GM19397 (cell line): ENCODE measurements around the gene VTI1A.

Experiments used
- ATAC-seq: cut with Tn5 transposase; IDR thresholded peaks from one replicate; pipeline ENCODE4 v1.9.1; 2021; ENCODE audit warnings: mild to moderate bottlenecking, moderate library complexity; ENCODE audit not compliant: unreplicated experiment

VTI1A gene

DNA sequence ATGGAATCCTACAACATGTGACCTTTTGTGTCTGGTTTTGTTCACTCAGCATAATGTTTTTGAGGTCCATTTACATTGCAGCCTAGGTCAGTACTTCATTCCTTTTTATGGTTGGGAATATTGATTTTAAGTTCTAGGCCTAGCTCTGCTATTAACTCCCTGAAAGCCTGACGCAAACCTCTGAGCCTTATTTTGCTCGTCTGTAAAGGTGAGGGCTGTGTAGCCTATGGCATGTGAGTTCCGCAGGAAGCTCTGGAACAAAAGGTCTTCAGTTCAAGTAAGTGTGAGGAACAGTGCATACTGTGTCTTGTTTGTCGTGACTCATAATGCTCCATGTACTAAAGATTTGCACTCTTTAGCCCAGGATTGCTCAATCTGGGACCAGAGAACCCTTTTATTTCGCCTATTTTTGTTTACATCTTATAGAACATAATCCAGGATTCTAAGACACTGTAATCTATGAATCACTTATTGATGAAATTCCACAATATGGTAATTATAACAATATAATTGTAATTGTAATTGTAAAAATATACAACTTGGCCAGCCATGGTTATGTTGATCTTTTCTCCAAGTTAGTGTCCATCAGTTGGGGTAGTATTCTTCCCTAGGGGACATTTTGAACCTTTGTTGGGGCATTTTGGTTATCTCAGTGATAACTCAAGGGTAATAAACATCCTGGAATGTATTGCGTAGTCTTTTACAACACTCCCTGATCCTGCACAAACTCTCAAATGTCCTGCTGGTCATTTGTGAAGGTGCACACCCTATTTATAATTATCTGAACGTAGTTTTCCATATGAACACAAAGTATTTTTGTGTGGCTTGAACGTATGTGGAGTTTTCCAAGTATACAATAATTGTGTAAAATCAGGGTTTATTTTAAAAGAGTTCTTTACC lies 184.7 kb downstream of the VTI1A start:
- no peak for ATAC-seq

DNA sequence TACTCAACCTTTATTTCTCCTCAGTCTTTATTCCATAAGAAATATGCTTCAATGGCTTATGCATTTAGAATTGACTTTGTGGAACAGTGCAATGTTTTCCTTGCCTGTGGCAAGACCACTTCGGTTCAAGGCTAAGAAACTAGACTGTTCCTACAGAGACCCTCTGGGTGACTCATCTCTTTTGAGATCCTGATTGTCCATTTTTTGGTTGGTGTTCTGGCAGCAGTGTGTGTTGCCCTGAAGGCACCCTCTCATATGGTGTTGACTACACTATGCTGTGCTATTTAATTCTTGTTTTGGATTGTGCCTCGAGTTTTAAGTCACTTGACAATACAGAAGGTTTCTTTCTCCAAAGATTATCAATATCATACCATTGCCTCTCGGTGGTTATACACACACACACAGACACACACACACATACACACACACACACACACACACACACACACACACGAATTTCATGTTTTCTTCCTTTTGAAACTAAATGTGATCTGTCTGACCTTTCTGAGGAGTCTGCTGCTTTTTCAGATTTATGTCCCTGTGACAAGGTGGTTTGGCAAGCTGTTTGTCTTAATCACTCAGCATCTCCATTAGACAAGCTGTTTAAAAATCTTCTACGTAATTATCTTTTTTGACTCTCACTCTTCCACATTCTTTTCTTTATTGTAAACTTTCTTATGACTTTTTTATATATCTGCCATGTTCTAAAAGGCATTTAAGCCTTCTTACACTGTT lies 187.2 kb downstream of the VTI1A start:
- ATAC-seq, result no peak

DNA sequence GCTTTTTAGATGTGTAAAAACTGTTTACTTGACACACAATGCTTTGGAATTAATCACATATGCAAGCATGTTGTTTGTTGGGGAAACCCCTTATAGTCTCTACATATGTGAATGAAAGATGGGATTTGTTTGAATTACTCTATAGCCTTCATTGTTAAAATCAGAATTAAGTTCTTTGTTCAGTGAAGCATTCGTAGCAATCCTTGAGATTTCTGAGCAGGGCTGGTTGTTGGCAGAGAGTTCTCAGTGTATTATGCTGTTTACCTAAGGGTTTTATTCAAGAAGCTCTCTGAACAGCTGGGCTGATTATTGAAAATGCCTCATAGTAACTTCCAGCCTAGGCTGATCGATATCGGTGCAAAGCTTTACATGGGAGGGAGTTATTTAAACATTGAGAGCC lies 190.9 kb downstream of the VTI1A start:
- no peak for ATAC-seq

GRCh38 chr10:112639298-112639697 lies 192.3 kb downstream of the VTI1A start:
- ATAC-seq, result no peak

DNA sequence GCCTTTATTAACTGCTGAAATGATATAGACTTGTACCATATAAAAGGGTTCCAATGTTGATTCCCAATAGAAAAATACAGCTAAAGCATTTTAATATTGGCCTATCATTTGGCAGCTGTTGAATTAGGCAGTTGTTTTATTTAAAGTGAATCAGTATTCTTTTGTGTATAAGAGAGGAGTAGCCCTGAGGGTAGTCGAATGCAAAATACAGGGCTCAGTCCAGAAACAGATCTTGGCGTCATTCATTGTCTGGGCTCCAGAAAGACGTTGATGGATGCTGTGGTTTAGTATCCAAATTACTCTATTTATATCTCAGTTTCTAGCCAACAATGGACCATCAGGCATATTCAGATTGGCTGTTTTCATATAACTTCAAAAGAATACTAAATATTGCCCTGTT lies 193.6 kb downstream of the VTI1A start:
- no peak for ATAC-seq

GRCh38 chr10:112643600-112644264 lies 196.7 kb downstream of the VTI1A start:
- ATAC-seq, result no peak

DNA sequence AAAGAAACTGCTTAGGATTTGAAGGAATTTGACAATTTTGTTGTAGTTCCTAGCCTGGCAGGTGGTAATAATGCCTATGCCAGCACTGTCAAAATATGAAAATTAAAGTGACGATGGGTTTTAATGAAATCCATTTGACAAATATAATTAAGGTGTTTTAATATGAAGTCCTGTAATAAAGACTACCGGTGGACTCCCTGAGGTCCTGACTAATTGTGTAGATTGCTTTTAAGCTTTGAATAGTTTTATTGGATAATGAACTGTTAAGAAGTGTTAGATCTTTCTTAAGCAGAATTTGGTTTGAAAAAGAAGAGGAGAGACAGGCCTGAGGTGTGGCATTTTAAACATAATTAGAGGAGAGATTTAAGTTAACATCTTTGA lies 197.2 kb downstream of the VTI1A start:
- ATAC-seq, result no peak

- no peak for ATAC-seq
These were observed 202.2 kb downstream of the VTI1A start for GRCh38 chr10:112649006-112649821.

DNA sequence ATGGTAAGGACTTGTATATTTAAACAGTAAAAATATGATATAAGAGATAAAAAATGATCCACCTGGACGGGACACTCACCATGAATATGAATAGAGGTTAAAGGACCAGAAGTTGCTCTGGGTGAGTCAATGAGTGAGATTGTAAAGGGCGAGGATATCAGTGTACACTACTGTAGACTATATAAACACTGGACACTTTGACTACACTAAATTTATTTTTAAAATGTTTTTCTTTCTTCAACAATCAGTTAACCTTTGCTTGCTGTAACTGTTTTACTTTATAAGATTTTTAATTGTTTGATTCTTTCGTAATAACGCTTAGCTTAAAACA lies 202.8 kb downstream of the VTI1A start:
- ATAC-seq, result no peak

GRCh38 chr10:112650588-112651030 lies 203.6 kb downstream of the VTI1A start:
- ATAC-seq, result no peak

DNA sequence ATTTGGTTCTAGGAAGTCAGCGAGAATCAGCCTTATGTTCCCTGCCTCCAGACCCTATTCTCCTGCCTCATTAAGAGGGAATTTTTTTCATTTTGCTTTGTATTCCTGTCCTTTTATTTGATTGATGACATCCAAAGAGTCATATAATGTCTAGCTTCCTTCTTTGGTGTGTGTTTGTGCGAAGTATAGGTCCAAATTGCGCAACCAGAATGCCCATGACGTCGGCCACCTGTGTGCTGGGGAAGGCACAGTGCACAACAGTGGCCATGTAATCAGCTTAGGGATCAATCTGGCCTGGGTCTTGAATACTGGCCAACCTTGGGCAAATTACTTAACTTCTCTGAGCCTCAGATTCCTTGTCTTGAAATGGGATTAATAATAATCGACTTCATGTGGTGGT lies 206.2 kb downstream of the VTI1A start:
- no peak for ATAC-seq

- no peak for ATAC-seq
These were observed 206.8 kb downstream of the VTI1A start for GRCh38 chr10:112653851-112654250.

DNA sequence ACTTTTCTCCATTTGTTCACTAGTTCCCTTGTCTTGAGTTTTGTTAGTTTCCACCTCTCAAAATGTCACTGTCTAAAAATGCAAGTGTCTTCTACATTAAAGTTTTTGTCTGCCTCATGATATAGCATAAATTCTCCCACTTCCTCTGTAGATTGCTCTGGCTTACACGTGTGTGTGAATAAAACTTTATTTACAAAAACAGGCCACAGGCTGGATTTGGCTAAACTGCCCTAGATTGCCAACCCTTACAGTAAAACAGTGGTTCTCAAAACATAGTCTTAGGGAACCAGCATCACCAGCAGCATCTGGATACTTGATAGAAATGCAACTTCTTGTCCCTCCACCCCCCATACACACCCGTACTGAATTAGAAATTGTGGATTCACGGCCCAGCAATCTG lies 207.8 kb downstream of the VTI1A start:
- no peak for ATAC-seq

DNA sequence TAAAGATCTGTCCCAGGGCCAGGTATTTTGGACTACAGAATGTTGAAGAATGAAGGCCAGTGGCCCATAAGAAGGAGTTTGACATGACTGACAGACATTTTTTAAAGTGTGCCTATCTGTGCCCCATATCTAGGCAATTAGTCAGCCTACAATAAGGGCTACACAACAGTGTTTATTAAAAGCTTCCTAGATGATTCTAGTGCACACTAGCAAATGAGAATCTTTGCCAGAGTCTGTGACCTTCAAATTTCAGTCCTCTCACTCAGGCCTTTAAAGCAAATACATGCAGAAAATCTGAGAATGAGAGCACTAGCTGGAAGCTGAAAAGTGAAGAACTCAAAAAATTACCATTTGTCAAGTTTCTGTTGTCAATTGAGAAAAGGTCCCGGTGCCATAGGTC lies 208.7 kb downstream of the VTI1A start:
- ATAC-seq, result no peak

- ATAC-seq, result no peak
These were observed 211.4 kb downstream of the VTI1A start for GRCh38 chr10:112658465-112658864.

- ATAC-seq, result no peak
These were observed 212.1 kb downstream of the VTI1A start for GRCh38 chr10:112658900-112659638.

DNA sequence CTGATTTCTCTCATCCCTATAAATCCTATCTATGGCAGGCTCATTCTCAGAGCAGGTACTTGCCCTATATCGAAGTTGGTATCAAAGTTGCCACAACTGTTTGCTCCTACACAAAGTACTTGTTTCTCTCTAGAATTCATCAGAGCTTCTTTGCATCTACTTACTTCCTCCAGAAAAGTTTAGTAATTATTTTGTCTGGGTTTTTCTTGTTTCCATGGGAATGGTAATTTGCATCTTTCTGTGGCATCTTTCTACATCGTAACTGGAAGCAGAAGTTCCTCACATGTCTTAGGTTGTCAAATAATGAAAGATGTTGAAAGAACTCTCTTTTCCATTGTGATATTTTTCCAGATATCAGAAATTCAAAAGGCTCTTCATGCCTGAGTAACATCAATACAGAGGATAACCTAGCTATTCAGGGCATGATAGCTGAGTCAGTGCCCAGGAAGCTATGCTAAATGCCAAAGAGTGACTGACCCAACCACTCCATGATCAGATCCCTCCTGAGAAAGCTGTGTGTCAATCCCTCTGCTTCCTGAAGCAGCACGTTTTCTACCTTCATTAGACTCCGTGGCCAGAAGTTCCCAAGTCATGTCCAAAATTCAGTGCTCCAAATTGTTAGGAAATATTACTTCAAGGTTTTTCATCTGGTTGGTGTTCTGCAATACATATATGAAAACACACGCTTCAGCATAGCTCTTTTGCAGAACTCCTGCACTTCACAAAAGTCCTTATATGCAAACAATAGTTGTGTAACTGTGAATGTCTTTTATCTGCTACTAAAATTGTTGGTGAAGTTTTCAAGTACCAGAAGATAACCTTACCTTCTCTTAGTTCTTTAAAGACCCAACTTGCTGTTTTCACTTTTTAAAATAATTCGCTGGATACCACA lies 216.5 kb downstream of the VTI1A start:
- no peak for ATAC-seq

DNA sequence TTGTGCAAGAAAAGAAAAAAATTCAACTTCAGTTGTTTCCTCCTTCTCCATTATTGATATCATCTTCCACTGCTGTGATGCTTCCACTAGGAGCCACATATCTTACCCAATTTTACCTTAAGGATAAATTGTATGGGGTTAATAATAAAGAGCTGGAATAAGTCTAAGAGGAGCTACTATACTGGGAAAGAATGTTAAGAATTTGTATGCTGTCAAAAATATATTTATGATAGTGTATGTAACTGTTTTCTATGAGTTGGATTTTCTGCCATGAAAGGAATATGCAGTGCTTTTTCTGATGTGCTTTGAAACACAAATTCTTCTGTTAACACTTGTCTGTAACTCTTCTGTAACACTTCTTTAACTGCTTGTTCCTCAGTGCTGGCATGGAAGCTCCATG lies 219.1 kb downstream of the VTI1A start:
- ATAC-seq, result no peak

GRCh38 chr10:112669989-112670388 lies 223.0 kb downstream of the VTI1A start:
- no peak for ATAC-seq
